Hindlimb muscle (tissue), 1 donor: ENCODE measurements around the gene ZCCHC17. TPM values are rescaled to one million over a fixed set of nuclear protein-coding genes. Genes with fewer than 3 reads are reported as not detected.
"Not testable (repeated sequence)": the region's sequence is repeated elsewhere in the genome, so short reads cannot be mapped to it uniquely, and the experiment has no call there.

ENCODE experiments used
- DNase-seq: peaks from one replicate; pipeline ENCODE4 v3.0.0-alpha.2; 2013
- polyA plus RNA-seq: library from polyadenylated mRNA; unstranded; fragments of 120-200 nt; gene quantifications from one replicate; pipeline ENCODE4 v1.2.1, GENCODE V29; 2013; ENCODE audit not compliant: insufficient read length

Gene ZCCHC17, protein sequence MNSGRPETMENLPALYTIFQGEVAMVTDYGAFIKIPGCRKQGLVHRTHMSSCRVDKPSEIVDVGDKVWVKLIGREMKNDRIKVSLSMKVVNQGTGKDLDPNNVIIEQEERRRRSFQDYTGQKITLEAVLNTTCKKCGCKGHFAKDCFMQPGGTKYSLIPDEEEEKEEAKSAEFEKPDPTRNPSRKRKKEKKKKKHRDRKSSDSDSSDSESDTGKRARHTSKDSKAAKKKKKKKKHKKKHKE
- 24.2 TPM for polyA plus RNA-seq

DNA sequence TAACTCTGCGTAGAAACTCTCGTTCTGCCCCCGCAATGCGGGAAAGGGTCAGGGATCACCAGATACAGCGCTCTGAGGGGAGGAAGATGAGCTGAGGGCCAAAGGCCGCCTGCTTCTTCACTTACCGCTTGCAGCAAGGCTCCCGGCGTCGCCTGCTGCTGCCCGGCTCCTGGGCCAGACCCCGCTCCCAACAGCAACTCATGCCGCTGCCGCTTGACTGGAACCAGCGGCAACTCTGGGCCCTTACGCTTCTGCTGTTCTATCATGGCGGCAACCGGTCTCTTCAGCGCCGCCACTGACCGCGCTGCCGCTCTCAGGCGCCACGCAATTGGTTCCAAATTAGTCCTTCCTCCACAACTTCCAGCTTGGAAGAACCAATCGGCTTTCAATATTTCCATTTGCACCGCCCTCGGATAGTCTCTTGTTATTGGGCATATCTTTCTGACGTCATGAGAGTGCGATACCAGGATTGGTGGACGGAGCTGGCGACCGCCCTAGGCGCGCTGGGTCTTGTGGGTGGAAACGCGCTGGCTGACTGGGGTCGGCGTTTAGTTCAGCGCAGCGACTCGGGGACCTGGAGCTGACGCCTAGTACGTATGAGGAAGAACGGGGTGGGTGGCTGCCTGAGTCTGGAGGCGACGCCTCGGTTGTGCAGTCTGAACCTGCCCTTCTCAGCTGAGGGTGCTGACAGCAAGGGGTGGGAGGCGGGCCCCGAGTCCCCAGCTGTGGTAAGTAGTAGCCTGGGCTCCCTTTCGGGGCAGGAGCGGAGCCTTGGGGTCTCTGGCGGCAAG is at the start of gene ZCCHC17, which contains the start of gene SNRNP40:
TSS of gene ZCCHC17 (plus strand) at position 547 of the 791 bp plus-strand sequence. CDS start 13,067 bp downstream, outside the sequence.
TSS of gene SNRNP40 (minus strand) at position 303 of the 791 bp plus-strand sequence. CDS start at position 266, 37 bp downstream.
- peak; percentile 99 for DNase-seq

DNA sequence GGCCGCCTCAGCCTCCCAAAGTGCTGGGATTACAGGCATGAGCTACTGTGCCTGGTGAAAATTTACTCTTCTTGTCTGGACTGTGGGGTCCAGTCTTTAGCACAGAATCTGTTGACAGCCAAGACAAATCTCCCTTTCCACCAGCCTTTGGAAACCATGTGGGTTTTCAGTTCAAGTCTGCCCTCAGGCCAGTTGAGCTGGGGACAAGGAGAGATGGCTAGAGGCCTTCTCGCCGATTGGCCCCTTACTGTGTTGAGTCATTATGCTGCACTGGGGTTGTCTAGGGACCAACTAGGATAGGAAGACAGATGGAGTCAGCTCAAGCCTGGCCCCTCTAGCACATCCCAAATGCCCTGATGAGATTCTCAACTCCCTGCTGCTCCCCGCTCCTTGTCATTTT is 48.6 kb upstream of the ZCCHC17 start:
- no peak for DNase-seq

DNA sequence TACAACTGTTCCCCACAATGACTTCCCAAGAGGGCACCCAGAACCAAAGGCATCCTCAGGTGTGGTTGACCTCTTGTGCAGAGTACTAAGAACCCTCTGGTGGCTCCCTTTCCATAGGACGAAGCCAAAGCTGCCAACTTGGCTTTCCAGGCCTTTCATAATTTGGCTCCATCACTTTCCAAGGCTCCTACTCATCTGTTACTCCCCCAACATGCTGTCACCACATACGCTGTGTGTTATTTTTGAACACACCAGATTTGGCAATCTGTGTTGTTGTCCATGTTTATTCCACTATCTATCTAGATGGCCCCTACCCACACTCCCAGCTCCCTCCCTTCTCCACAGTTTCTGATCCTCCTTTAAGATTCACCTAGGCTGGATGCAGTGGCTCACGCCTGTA is 47.0 kb upstream of the ZCCHC17 start:
- no peak for DNase-seq

DNA sequence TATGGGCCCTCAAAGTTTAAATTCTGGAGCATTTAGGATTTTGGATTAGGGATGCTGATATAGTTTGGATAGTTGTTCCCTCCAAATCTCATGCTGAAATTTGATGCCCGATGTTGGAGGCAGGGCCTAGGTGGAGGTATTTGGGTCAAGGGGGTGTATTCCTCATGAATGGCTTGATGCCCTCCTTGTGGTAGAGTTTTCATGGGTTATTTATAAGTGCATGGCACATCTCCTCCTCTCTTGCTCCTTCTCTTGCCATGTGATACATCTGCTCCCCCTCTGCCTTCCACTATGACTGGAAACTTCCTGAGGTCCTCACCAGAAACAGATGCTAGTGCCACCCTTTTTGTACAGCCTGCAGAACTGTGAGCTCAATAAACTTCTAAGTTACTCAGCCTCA is 39.6 kb upstream of the ZCCHC17 start:
- no peak for DNase-seq

DNA sequence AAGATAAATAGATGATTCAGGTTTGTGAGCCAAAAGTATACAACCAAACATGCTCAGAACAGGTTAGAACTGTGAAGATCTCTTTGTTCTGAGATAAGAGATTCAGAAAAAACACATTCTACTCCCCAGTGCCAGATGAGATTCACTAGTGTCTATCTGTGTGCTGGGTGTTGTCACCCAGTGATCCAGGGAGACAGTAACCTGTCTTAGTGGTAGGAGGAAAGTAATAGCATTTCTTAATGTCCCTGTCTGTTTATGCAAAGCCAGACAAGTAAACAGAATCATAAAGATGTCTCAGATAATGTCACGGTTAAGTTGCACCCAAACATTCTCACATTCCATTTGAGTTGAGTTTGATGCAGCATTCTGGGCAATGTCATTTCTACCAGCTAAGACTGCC is 38.3 kb upstream of the ZCCHC17 start:
- no peak for DNase-seq

DNA sequence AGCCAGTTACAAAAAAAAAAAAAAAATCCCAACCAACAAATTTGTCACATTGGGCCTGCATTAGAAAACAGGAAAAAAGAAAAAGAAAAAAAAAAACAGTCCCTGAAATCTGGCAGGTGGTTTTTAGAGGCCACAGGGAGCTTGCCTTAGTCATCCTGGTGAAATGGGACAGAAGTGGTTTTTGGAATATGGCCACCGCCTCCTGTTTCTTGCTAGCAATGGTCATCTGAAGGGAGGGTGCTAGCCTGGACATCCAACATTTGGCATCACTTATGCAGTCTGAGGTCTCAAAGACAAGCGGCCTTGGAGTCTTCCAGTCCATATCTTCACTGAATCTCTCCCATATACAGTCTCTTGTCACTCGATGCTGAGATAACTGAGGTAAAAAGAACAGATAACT is 37.1 kb upstream of the ZCCHC17 start:
- DNase-seq: no peak

DNA sequence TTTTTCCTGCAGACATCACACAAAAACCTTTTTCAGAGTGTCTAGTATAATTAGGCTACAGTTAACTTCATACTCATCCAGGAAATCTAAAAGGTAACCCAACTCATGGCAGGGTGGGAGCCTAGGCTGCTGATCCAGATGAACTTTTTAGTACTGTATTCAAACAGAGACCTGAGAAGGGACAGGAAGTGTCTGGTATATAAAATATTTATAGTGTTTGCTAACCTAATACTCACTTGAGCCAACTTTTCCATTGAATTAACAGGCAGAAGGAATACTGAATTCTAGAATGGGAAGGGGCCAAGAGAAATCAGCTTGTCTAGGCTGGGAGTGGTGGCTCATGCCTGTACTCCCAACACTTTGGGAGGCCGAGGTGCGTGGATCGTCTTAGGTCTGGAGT is 34.9 kb upstream of the ZCCHC17 start:
- DNase-seq: no peak

DNA sequence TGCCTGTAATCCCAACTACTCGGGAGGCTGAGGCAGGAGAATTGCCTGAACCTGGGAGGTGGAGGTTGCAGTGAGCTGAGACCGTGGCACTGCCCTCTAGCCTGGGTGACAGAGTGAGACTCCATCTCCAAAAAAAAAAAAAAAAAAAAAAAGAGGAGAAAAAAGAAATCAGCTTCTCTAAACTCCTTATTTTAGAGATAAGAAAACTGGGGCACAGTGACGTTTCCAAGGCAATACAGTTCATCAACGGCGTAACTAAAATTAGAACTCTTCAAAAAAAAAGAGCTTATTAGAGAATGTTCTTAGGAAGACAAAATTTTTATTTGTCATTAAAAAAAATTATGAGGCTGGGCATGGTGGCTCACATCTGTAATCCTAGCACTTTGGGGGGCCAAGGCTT is 34.4 kb upstream of the ZCCHC17 start:
- not testable (repeated sequence) for DNase-seq

DNA sequence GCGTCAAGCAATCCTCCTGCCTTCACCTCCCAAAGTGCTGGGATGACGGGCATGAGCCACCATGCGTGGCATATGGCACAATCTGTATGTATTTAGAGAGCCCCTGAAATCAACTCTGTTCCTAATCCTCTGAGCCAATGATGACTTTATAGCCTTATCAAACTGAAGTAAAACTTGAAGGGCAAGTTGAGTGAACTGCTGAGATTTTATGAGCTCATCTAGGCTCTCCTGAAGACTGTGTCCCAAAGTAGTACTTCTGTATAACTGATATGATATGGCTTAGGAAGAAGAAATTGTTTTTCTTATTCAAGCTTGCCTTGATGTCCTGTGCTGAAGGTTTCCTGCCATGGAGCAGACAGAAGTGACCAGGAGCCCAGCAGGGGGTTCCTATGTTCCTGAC is 33.4 kb upstream of the ZCCHC17 start:
- no peak for DNase-seq

DNA sequence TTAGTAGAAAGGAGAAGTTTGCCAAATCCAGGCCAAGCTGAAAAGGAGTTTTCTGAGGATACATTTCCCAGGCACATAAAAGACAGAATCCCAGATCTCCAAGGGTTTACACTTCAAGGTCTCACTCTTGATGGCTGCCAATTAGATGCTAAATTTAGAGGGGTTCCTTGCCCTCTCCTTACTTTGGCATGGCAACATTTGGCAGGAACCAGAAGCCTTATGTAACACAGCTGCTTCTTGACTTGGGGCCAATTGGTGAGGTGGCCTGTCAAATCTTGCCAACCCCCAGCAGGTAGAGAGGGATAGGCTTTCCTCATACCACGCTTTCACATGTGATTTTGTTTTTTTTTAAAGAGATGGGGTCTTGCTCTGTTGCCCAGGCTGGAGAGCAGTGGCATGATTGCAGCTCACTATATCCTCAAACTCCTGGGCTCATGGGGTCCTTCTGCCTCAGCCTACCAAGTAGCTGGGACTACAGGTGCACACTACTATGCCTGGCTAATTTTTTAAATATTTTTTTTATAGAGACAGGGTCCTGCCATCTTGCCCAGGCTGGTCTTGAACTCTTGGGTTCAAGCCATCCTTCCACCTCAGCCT is 31.9 kb upstream of the ZCCHC17 start:
- DNase-seq: no peak

DNA sequence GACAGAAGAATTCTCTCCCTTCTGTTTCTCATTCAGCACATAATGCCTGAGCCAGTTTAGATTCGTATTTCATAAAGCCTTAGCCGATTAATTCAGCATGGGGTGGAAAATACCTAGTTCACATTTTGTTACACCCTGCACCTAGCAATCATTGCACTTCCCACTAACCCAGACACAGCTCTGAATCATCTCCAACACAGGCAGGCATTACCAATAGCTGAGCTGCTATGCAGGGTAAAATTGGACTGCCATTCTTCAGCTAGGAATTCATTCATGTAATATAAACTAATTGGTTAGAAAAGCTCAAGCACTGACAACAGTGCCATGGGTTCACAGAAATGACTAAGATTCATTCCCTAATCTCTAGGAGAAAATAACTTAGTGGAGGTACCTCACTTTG is 30.3 kb upstream of the ZCCHC17 start:
- no peak for DNase-seq

DNA sequence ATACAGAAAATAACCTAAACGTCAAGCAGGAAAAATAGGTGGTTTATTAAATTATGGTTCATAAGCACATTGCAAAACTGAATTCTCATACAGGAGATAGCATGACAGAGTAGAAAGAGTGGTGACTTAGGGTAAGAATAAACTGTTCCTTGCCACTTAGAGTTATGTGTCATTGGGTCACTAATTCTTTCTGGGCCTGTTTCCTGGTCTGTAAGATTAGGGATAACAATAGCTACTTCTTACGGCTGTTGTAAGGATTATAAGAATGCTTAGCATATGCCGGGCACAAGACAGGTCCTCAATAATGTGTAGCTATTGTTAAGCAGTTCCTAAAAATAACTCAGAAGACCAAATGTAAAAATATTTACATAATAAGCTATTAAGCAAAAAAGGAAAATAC is 24.5 kb upstream of the ZCCHC17 start:
- DNase-seq: no peak

DNA sequence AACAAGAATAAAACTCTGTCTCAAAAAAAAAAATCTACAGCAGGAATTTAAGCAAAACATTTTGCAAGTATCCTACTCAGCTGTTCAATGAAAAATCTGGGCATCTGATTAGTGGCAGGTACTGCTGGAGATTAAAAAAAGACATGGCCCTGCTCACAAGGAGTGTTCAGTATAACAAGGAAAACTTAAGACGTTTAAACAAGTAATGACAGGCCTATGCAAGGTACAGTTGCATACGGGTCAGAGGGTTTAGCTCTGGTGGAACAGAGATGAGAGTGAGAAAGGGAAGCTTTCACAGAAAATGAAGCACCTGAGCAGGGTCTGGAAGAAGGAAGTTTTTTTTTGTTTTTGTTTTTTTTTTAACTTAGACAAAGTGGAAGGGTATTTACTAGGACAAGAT is 23.2 kb upstream of the ZCCHC17 start:
- DNase-seq: no peak

DNA sequence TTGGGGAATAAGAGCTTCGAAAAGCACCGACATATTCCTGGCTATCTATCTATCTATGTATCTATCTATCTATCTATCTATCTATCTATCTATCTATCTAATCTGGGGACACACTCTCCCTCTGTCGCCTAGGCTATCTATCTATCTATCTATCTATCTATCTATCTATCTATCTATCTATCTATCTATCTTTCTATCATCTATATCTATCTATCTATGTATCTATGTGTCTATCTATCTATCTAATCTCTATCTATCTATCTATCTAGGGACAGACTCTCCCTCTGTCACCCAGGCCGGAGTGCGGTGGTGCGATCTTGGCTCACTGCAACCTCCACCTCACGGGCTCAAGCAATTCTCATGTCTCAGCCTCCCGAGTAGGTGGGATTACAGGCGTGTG is 14.4 kb upstream of the ZCCHC17 start:
- not testable (repeated sequence) for DNase-seq

DNA sequence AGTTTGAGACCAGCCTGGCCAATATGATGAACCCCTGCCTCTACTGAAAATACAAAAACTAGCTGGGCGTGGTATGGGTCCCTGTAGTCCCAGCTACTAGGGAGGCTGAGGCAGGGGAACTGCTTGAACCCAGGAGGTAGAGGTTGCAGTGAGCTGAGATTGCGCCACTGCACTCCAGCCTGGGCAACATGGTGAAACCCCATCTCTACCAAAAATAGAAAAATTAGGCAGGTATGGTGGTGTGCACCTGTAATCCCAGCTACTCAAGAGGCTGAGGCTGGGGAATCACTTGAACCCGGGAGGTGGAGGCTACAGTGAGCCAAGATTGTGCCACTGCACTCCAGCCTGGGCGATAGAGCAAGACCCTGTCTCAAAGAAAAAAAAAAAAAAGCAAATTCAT is 9.0 kb upstream of the ZCCHC17 start:
- not testable (repeated sequence) for DNase-seq

DNA sequence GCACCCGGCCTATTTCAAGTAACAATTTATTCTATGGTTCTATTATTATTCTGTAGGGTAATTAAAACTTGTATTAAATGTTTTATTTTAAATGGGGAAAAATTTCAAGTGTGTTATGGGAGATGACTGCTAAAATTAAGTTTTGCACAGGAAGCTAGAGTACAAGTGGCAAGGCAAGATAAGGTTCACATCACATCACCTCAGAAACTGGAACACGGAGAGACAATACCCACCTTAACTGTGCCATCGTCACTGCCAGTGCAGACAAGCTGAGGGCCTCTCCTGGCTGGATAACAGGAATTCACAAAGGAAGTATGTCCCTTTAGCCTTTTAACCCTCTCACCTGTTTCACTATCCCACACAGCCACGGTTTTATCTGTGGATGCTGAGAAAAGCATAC is 7.8 kb upstream of the ZCCHC17 start:
- no peak for DNase-seq

DNA sequence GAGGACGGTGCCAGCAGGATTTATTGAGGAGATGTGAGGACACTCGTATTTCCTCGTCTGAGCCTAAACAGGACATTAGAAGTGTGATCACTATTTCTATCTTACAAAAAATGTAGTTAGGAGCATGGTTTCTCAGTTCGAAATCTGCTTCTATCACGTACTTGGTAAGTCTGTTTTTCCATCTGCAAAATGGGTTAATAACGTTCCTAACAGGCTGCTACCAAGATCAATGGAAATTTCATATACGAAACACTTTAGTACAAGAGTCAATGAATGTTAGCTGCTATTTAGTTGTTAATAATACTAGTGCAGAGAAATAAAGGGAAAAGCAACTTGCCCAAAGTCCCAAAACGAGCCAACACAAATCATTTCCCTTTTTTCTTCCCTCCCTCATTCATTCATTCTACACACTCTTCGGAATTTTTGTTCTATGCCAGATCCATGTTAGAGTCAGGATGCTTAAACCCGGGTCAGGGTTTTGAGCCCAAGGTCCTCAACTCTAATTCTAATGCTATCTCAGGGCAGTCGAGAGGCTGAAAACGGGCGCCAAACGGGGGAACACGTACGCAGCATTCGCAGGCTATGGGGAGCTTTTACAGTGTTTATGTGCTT is 852 bp upstream of the ZCCHC17 start:
- DNase-seq: no peak

DNA sequence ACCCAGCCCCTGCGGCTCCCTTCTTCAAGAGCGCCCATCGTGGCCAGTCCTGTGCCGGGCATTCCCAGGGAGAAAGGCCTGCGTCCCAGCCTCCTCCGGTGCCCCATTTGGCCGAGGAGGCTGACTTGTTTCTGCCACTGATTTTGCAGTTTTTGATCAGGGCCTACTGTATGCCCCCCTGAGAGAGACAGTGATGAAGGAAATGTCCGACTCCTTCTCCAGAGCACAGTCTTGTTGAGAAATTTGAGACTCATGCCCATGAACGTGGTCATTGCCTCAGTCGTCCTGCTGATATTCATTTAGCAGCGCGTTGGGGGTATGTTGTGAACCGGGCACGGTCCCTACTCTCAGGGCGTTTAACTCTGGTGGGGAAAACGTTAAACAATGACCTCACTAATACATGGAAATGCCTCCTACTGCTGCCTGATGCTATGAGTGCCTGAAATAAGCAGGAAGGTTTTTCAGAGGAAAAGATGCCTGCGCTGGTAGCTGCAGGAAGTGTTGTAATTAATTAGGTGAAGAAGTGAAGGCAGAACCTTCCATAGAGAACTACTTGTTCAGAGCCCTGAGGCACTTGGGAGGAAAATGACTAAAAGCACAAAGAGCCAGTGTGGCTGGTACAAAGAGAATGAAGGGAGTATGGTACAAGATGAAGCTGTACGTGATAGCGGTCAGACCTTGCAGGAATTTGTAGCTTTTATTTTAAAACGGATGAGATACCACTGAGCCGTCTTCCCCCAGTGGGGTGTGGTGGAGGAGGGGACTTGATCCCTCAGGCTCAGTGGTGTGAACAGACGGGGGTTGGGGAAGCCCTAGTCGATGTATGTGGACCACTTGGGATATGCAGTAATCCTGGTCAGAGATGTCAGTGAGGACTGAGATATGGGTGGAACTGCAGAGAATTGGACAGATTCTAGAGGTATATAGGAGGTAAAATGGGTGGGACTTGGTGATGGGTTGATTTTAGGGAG is 730 bp downstream of the ZCCHC17 start:
- DNase-seq: no peak

DNA sequence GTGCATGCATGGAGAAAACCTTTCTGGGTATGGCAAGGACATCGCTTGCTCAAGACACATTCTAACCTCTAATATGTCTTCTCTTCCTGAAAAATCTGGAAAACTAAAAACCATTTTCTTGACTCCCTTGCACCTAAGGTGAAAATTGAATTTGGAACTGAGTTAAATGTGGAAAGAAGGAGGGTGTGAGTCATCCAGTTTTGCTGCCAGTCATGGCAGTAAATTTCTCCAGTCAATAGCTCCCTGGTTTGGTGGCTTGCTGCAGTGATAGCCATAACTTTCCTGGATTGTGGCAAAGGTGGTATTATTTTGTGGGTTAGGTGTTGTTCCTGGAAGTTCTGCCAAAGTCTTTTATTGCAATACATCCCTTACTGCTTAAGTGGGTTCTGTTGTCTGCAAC is 2.5 kb downstream of the ZCCHC17 start:
- no peak for DNase-seq

DNA sequence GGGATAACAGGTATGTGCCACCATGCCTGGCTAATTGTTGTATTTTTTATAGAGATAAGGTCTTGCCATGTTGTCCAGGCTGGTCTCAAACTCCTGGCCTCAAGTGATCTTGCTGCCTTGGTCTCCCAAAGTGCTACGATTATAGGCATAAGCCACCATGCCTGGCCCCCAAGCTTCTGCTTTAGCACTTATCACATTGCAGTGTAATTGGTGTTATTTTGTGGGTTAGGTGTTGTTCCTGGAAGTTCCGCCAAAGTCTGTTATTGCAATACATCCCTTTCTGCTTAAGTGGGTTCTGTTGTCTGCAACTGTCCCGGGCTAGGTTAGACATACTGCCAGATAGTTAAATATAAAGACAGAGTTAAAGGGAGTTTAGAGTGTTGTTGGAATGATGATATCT is 3.4 kb downstream of the ZCCHC17 start:
- DNase-seq: no peak

DNA sequence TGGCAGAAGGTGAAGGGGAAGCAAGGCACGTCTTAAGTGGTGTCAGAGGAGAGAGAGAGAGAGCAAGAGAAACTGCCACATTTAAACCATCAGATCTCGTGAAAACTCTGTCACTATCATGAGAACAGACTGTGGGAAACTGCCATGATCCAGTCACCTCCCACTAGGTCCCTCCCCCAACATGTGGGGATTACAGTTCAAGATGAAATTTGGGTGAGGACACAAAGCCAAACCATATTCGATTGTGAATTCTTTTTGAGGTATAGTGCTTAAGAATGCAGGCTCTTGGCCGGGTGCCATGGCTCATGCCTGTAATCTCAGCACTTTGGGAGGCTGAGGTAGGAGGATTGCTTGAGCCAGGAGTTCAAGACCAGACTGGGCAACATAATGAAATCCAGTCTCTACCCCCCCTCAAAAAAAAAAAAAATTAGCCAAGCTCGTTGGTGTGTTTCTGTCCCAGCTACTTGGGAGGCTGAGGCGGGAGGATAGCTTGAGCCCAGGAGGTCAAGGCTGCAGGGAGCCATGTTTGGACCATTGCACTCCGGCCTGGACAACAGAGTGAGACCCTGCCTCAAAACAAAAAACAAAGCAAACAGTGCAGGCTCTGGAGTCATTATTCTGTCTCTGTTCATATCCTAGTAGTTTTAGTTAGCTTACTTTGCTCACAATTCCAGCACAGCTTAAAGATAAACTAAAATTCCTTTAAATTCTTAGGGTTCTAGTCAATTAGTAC is 6.0 kb downstream of the ZCCHC17 start:
- DNase-seq: no peak
